ENCODE data around the gene ZNF71. TPM values are rescaled to one million over a fixed set of nuclear protein-coding genes. Genes with fewer than 3 reads are reported as not detected.
A peak's percentile ranks its signal among the peaks of the same experiment; 100 is the strongest.

ZNF71 gene
- total RNA-seq, 4 donors from 2014 or later, result 6.7 to 7.5 (median 7.4) TPM

GRCh38 chr19:56664511-56664910 lies 69.4 kb downstream of the ZNF71 start:
- Histone ChIP-seq H3K9me3 (no peaks in the 10 kb centered on the region), H3K27me3 (no peaks in the 10 kb centered on the region), H3K27ac (no peak overlapping the region), H3K36me3 (peaks cover 0 to 18% of the 10 kb centered on the region in 2 donors), H3K4me3 (no peak overlapping the region), H3K4me1 (no peaks in the 10 kb centered on the region)
- DNase-seq, result no peak
- TF ChIP-seq POLR2A (IDR thresholded peaks at IDR 0.05), result no peak
- no peak for TF ChIP-seq CTCF (IDR thresholded peaks at IDR 0.05 in 4 of 5, conservative IDR thresholded peaks at IDR 0.05 in 1 of 5)
- in situ Hi-C loops (cut with MboI; ENCODE audit: low sequenced_read_pairs in 4 of 4) (no loop called here), intact Hi-C loops (cut with DNase I; ENCODE audit: low total_unique reads) (no loop called here)
- no peak for ATAC-seq

GRCh38 chr19:56667311-56667870 lies 72.3 kb downstream of the ZNF71 start:
- H3K27ac ChIP-seq, result no peak overlapping the region
- no peak for DNase-seq
- TF ChIP-seq POLR2A (IDR thresholded peaks at IDR 0.05), result no peak
- TF ChIP-seq CTCF (IDR thresholded peaks at IDR 0.05 in 4 of 5, conservative IDR thresholded peaks at IDR 0.05 in 1 of 5), result no peak
- intact Hi-C loops (cut with DNase I; ENCODE audit: low total_unique reads) (no loop called here), in situ Hi-C loops (cut with MboI; ENCODE audit: low sequenced_read_pairs in 4 of 4) (no loop called here)
- no peaks in the 10 kb centered on the region for H3K9me3 ChIP-seq
- peaks cover 0 to 18% of the 10 kb centered on the region in 2 donors for H3K36me3 ChIP-seq
- peaks cover 8 to 9% of the 10 kb centered on the region in 2 donors for H3K4me1 ChIP-seq
- H3K27me3 ChIP-seq, result no peaks in the 10 kb centered on the region
- ATAC-seq, result no peak
- H3K4me3 ChIP-seq, result no peak overlapping the region

- in situ Hi-C loops (cut with MboI; ENCODE audit: low sequenced_read_pairs in 4 of 4) (no loop called here), intact Hi-C loops (cut with DNase I; ENCODE audit: low total_unique reads) (no loop called here)
- no peaks in the 10 kb centered on the region for H3K27me3 ChIP-seq
- H3K4me3 ChIP-seq, result no peak overlapping the region
- DNase-seq (no peak), ATAC-seq (no peak)
- TF ChIP-seq POLR2A (IDR thresholded peaks at IDR 0.05), result no peak
- TF ChIP-seq CTCF (IDR thresholded peaks at IDR 0.05 in 4 of 5, conservative IDR thresholded peaks at IDR 0.05 in 1 of 5), result no peak
- no peaks in the 10 kb centered on the region for H3K9me3 ChIP-seq
- H3K27ac ChIP-seq, result no peak overlapping the region
- H3K36me3 ChIP-seq, result peaks cover 0 to 12% of the 10 kb centered on the region in 2 donors
- peaks cover 8 to 9% of the 10 kb centered on the region in 2 donors for H3K4me1 ChIP-seq
These were observed 73.6 kb downstream of the ZNF71 start for GRCh38 chr19:56668676-56669075.

GRCh38 chr19:56670401-56670960 lies 75.4 kb downstream of the ZNF71 start:
- ATAC-seq (no peak), DNase-seq (no peak)
- H3K4me3 ChIP-seq, result peak overlapping the region; percentile 68 to 75 (median 72)
- intact Hi-C loops (cut with DNase I; ENCODE audit: low total_unique reads), result loop anchor here (2.0 kb wide), 1 partner anchor 76 kb away; the partner anchor contains the start of gene ZNF71
- no peaks in the 10 kb centered on the region for H3K36me3 ChIP-seq
- H3K27me3 ChIP-seq, result no peaks in the 10 kb centered on the region
- H3K27ac ChIP-seq, result no peak overlapping the region
- no peaks in the 10 kb centered on the region for H3K9me3 ChIP-seq
- TF ChIP-seq CTCF (IDR thresholded peaks at IDR 0.05 in 4 of 5, conservative IDR thresholded peaks at IDR 0.05 in 1 of 5) (no peak), POLR2A (IDR thresholded peaks at IDR 0.05) (no peak)
- in situ Hi-C loops (cut with MboI; ENCODE audit: low sequenced_read_pairs in 4 of 4), result no loop called here
- peaks cover 8 to 9% of the 10 kb centered on the region in 2 donors for H3K4me1 ChIP-seq
